ENCODE results near the gene MGAT4A.

DNA sequence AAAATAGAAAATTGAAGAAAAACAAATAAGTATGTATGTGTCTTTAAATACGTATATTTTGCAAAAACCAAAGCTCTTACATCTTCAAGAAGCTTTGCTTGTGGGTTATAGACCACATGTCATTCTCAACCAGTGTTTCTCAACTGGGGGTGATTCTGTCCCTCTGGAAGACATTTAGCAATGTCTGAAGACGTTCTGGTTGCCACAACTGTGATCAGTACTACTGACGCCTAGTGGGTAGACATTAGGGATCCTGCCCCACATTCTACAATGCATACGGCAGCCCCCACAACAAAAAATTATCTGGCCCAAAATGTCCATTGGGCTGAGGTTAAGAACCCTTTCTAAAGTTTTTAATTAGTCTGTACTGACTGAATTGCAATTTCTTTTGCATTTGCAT is 74.1 kb downstream of the MGAT4A start:
- no peak for TF ChIP-seq SPI1 (IDR thresholded peaks at IDR 0.05; ENCODE audit: low read depth, low read length)
- no peak for TF ChIP-seq POLR2A (IDR thresholded peaks at IDR 0.05; ENCODE audit: low read depth, low read length)
- TF ChIP-seq POLR2AphosphoS5 (IDR thresholded peaks at IDR 0.05; ENCODE audit: low read depth, low read length) = no peak

Measured in GM12891 (cell line).